HepG2 (cell line): Measurements from ENCODE around the gene PRSS48. TPM values are rescaled to one million over a fixed set of nuclear protein-coding genes. Genes with fewer than 3 reads are reported as not detected.

ENCODE experiments used
- CEBPG ChIP-seq: IDR thresholded peaks from 2 replicates; pipeline ENCODE4 v1.6.1; 2016
- ISL2 ChIP-seq: sonication (generic); formaldehyde crosslinking; IDR thresholded peaks from 2 replicates; pipeline ENCODE4 v1.5.0; 2020; ENCODE audit warnings: missing genetic modification reagents
- JARID2 ChIP-seq: sonication (generic); formaldehyde crosslinking; IDR thresholded peaks from 2 replicates; pipeline ENCODE4 v1.8.1; 2023; ENCODE audit warnings: missing genetic modification reagents, inconsistent platforms; ENCODE audit not compliant: insufficient replicate concordance
- MATR3 ChIP-seq: sonication (generic); formaldehyde crosslinking; IDR thresholded peaks from 2 replicates; pipeline ENCODE4 v1.4.0; 2020; ENCODE audit warnings: missing genetic modification reagents
- MAZ ChIP-seq, 2 experiments: sonication (generic) in 1 of 2; formaldehyde crosslinking in 1 of 2; IDR thresholded peaks; 2 replicates each; pipeline versions ENCODE4 v1.5.0 to v1.6.1; 2012 to 2020; ENCODE audit warnings: low read depth in 2 of 2, mild to moderate bottlenecking in 2 of 2, borderline replicate concordance in 1 of 2, improper control_type of control experiment in 1 of 2, low read length in 1 of 2, missing genetic modification reagents in 1 of 2, moderate library complexity in 1 of 2
- ZC3H4 ChIP-seq: sonication (generic); formaldehyde crosslinking; IDR thresholded peaks from 2 replicates; pipeline ENCODE4 v1.4.0; 2020; ENCODE audit warnings: missing genetic modification reagents, borderline replicate concordance
- ZMYM3 ChIP-seq: sonication (generic); formaldehyde crosslinking; IDR thresholded peaks from 2 replicates; pipeline ENCODE4 v1.5.1; 2020; ENCODE audit warnings: mild to moderate bottlenecking, missing genetic modification reagents
- ZNF30 ChIP-seq: sonication (generic); formaldehyde crosslinking; IDR thresholded peaks from 2 replicates; pipeline ENCODE4 v1.5.0; 2020; ENCODE audit warnings: mild to moderate bottlenecking, missing genetic modification reagents
- ZNF441 ChIP-seq: sonication (generic); formaldehyde crosslinking; IDR thresholded peaks from 2 replicates; pipeline ENCODE4 v1.7.0; 2021; ENCODE audit warnings: missing genetic modification reagents, borderline replicate concordance
- polyA plus RNA-seq, 8 experiments: library from polyadenylated mRNA; depleted of rRNA in 3 of 8; stranded (reverse) in 7 of 8; unstranded in 1 of 8; fragments of >200 nt; fragmentation: Illumina TruSeq in 4 of 8; extraction: Trizol in 4 of 8; gene quantifications; 2 replicates each; pipeline versions ENCODE4 v1.2.1 to v1.2.3, GENCODE V29; 2011 to 2016; ENCODE audit warnings: low read depth in 4 of 8, missing spikeins in 1 of 8, mixed read lengths in 1 of 8; ENCODE audit not compliant: insufficient read depth in 1 of 8
- total RNA-seq, 5 experiments: library from RNA; depleted of rRNA; stranded (reverse); fragments of >200 nt; fragmentation: Illumina TruSeq; extraction: Trizol; gene quantifications; 2 replicates each; pipeline ENCODE4 v1.2.3, GENCODE V29; 2016; ENCODE audit warnings: low read depth in 1 of 5
- TF ChIP-seq, protein P1 (sequence below): sonication (generic); formaldehyde crosslinking; IDR thresholded peaks from 2 replicates; pipeline ENCODE4 v1.4.0; 2020; ENCODE audit warnings: missing genetic modification reagents
- TF ChIP-seq, protein P2 (sequence below): sonication (generic); formaldehyde crosslinking; IDR thresholded peaks from 2 replicates; pipeline ENCODE4 v1.4.0; 2020; ENCODE audit warnings: mild to moderate bottlenecking, missing genetic modification reagents, borderline replicate concordance
- TF ChIP-seq, protein P3 (sequence below): sonication (generic); formaldehyde crosslinking; IDR thresholded peaks from 2 replicates; pipeline ENCODE4 v1.8.0; 2022; ENCODE audit warnings: missing genetic modification reagents, mild to moderate bottlenecking, moderate library complexity, borderline replicate concordance
- TF ChIP-seq, protein P4 (sequence below), 2 experiments: sonication (generic) in 1 of 2; formaldehyde crosslinking in 1 of 2; IDR thresholded peaks; 2 replicates each; pipeline versions ENCODE4 v1.4.0 to v1.6.1; 2018 to 2020; ENCODE audit warnings: missing genetic modification reagents in 2 of 2, borderline replicate concordance in 1 of 2, low read depth in 1 of 2, mild to moderate bottlenecking in 1 of 2, missing biosample characterization in 1 of 2
- TF ChIP-seq, protein P5 (sequence below): IDR thresholded peaks from 2 replicates; pipeline ENCODE4 v1.6.1; 2016; ENCODE audit warnings: low read depth

The PRSS48 gene
- total and polyA plus RNA-seq, 2 of the 13 experiments (the other 11 are each of a cell fraction or from before 2014, with no cell fraction given), result not detected

DNA sequence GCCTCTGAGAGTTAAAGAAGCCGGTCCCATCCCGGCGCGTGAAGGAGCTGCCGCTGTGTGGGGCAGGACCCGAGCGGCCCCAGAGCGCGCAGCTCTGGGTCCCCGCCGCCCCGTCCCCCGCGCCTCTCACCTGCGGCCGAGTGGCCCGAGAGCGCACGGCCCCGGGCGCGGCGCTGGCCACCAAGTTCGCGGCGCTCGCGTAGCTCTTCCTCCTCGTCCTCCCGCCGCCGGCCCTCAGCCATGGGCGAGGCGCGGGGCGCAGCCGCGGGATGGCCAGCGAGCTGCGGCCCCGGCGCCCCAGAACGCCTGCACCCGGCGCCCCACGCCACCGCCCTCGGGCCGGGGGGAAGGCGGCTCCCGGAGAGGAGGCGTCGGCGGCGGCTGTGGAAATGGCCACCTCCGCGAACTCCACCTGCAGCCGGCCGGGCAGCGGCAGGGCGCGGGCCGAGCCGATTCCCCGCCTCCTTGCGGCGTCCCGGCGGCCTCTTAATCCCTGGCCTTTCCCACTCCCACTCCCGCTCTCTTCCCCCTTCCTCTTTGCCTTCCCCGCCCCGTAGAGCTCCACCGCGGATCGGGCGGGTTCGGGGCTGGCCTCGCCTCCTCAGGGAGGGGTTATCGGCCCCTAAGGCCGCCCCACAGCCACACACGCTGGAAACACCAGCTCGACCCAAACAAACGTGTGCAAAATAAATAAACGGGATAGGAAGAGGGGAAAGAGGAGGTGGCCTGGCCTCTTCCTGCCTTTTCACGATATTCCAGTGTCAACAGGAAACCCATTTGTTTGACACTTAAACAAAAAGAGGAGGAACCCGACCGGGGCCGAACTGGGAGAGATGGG lies 48.4 kb downstream of the PRSS48 start, which contains the start of gene SH3D19 (continued):
- TF ChIP-seq ZC3H4 (peak; percentile 89), ZNF441 (CRISPR knock-in tag) (peak; percentile 11), JARID2 (no peak), MAZ (IDR thresholded peaks at IDR 0.05; ENCODE audit: borderline replicate concordance, low read depth, low read length) (peak; percentile 84; the same call in 1 of the 2 replicates), MAZ (CRISPR knock-in tag; IDR thresholded peaks at IDR 0.05; ENCODE audit: low read depth) (peak; percentile 73), ISL2 (peak; percentile 91), MATR3 (CRISPR knock-in tag) (no peak), ZNF30 (CRISPR knock-in tag) (no peak), CEBPG (peak; percentile 14; the same call in 1 of the 2 replicates), ZMYM3 (CRISPR knock-in tag) (peak; percentile 77; the same call in 1 of the 2 replicates)
- TF ChIP-seq, protein P1, sequence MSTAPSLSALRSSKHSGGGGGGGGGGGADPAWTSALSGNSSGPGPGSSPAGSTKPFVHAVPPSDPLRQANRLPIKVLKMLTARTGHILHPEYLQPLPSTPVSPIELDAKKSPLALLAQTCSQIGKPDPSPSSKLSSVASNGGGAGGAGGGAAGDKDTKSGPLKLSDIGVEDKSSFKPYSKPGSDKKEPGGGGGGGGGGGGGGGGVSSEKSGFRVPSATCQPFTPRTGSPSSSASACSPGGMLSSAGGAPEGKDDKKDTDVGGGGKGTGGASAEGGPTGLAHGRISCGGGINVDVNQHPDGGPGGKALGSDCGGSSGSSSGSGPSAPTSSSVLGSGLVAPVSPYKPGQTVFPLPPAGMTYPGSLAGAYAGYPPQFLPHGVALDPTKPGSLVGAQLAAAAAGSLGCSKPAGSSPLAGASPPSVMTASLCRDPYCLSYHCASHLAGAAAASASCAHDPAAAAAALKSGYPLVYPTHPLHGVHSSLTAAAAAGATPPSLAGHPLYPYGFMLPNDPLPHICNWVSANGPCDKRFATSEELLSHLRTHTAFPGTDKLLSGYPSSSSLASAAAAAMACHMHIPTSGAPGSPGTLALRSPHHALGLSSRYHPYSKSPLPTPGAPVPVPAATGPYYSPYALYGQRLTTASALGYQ (CRISPR knock-in tag), result peak; percentile 82
- TF ChIP-seq, protein P2, sequence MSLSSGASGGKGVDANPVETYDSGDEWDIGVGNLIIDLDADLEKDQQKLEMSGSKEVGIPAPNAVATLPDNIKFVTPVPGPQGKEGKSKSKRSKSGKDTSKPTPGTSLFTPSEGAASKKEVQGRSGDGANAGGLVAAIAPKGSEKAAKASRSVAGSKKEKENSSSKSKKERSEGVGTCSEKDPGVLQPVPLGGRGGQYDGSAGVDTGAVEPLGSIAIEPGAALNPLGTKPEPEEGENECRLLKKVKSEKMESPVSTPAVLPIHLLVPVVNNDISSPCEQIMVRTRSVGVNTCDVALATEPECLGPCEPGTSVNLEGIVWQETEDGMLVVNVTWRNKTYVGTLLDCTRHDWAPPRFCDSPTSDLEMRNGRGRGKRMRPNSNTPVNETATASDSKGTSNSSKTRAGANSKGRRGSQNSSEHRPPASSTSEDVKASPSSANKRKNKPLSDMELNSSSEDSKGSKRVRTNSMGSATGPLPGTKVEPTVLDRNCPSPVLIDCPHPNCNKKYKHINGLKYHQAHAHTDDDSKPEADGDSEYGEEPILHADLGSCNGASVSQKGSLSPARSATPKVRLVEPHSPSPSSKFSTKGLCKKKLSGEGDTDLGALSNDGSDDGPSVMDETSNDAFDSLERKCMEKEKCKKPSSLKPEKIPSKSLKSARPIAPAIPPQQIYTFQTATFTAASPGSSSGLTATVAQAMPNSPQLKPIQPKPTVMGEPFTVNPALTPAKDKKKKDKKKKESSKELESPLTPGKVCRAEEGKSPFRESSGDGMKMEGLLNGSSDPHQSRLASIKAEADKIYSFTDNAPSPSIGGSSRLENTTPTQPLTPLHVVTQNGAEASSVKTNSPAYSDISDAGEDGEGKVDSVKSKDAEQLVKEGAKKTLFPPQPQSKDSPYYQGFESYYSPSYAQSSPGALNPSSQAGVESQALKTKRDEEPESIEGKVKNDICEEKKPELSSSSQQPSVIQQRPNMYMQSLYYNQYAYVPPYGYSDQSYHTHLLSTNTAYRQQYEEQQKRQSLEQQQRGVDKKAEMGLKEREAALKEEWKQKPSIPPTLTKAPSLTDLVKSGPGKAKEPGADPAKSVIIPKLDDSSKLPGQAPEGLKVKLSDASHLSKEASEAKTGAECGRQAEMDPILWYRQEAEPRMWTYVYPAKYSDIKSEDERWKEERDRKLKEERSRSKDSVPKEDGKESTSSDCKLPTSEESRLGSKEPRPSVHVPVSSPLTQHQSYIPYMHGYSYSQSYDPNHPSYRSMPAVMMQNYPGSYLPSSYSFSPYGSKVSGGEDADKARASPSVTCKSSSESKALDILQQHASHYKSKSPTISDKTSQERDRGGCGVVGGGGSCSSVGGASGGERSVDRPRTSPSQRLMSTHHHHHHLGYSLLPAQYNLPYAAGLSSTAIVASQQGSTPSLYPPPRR, result peak; percentile 95
- TF ChIP-seq, protein P3, sequence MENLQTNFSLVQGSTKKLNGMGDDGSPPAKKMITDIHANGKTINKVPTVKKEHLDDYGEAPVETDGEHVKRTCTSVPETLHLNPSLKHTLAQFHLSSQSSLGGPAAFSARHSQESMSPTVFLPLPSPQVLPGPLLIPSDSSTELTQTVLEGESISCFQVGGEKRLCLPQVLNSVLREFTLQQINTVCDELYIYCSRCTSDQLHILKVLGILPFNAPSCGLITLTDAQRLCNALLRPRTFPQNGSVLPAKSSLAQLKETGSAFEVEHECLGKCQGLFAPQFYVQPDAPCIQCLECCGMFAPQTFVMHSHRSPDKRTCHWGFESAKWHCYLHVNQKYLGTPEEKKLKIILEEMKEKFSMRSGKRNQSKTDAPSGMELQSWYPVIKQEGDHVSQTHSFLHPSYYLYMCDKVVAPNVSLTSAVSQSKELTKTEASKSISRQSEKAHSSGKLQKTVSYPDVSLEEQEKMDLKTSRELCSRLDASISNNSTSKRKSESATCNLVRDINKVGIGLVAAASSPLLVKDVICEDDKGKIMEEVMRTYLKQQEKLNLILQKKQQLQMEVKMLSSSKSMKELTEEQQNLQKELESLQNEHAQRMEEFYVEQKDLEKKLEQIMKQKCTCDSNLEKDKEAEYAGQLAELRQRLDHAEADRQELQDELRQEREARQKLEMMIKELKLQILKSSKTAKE (CRISPR knock-in tag), result peak; percentile 93; the same call in 1 of the 2 replicates
- TF ChIP-seq, protein P4, sequence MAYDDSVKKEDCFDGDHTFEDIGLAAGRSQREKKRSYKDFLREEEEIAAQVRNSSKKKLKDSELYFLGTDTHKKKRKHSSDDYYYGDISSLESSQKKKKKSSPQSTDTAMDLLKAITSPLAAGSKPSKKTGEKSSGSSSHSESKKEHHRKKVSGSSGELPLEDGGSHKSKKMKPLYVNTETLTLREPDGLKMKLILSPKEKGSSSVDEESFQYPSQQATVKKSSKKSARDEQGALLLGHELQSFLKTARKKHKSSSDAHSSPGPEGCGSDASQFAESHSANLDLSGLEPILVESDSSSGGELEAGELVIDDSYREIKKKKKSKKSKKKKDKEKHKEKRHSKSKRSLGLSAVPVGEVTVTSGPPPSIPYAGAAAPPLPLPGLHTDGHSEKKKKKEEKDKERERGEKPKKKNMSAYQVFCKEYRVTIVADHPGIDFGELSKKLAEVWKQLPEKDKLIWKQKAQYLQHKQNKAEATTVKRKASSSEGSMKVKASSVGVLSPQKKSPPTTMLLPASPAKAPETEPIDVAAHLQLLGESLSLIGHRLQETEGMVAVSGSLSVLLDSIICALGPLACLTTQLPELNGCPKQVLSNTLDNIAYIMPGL (CRISPR knock-in tag; IDR thresholded peaks at IDR 0.05; ENCODE audit: borderline replicate concordance in 1 of 2, low read depth in 1 of 2), result peak; percentile 37 to 58; a peak in 1 of 4 replicates
- TF ChIP-seq, protein P5, sequence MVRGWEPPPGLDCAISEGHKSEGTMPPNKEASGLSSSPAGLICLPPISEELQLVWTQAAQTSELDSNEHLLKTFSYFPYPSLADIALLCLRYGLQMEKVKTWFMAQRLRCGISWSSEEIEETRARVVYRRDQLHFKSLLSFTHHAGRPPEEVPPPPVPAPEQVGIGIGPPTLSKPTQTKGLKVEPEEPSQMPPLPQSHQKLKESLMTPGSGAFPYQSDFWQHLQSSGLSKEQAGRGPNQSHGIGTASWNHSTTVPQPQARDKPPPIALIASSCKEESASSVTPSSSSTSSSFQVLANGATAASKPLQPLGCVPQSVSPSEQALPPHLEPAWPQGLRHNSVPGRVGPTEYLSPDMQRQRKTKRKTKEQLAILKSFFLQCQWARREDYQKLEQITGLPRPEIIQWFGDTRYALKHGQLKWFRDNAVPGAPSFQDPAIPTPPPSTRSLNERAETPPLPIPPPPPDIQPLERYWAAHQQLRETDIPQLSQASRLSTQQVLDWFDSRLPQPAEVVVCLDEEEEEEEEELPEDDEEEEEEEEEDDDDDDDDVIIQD, result peak; percentile 98
